Right renal pelvis (tissue), 4 donors: Measurements from ENCODE around the gene FRK. TPM values are rescaled to one million over a fixed set of nuclear protein-coding genes. Genes with fewer than 3 reads are reported as not detected.
"Not testable (repeated sequence)": the region's sequence is repeated elsewhere in the genome, so short reads cannot be mapped to it uniquely, and the experiment has no call there.

Experiments
- DNase-seq, 4 donors: peaks; one replicate each; pipeline ENCODE4 v3.0.0-alpha.2; 2013; ENCODE audit warnings: low read depth in 4 of 4, low spot score in 3 of 4, missing footprints in 1 of 4
- polyA plus RNA-seq, 4 donors: library from polyadenylated mRNA; unstranded; fragments of 120-200 nt; gene quantifications; one replicate each; pipeline ENCODE4 v1.2.1, GENCODE V29; 2013; ENCODE audit not compliant: insufficient read length in 4 of 4

FRK gene
- polyA plus RNA-seq, 4 donors = 4.3 to 6.7 (median 5.8) TPM

DNA sequence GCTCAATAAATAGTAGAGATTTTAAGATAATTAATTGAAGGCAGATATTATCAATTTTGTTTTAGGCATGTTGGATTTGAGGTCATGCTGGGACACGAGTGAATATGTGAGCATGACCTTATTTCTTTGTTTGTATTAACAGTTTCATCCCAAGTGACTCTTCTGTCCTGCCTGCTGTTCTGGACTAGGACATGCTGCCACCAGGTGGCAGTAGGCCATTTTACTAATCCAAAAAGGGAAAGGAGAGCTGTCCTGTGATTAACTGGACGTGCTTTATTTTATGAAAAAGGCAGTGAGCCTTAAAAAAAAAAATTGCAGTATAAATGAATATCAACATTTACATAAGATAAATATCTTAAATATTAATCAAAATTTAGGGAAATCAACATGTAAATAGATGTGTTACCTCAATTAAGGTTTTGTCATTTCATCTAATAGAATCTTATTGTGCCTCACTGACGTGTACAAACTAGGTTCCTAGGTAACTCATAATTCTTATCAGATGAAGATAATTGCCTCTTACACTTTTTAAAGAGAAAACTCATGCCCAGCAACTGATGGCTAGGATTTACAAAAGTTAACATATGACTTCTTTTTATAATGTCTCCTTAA is 49.8 kb downstream of the FRK start:
- peak; percentile 30 to 49 (median 37) for DNase-seq

DNA sequence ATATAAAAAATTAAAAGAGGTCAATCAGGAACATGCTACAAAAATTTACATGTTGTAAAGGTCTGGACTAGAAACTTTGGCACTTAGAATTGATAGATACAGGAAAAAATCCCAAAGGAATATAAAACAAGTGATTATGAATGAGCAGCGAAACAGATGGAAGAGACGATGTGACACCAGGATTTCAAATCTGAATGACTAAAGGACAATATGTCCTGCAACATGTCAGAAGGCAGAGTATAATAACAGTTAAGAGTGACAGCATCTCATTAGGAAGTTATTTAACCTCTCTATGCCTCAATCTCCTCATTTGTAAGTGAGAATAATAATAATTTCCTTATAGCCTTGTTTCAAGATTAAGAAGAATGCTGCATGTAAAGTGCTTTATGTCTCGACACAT is 50.3 kb downstream of the FRK start:
- no peak for DNase-seq

GRCh38 chr6:116008470-116009243 is 52.0 kb downstream of the FRK start:
- DNase-seq = no peak

DNA sequence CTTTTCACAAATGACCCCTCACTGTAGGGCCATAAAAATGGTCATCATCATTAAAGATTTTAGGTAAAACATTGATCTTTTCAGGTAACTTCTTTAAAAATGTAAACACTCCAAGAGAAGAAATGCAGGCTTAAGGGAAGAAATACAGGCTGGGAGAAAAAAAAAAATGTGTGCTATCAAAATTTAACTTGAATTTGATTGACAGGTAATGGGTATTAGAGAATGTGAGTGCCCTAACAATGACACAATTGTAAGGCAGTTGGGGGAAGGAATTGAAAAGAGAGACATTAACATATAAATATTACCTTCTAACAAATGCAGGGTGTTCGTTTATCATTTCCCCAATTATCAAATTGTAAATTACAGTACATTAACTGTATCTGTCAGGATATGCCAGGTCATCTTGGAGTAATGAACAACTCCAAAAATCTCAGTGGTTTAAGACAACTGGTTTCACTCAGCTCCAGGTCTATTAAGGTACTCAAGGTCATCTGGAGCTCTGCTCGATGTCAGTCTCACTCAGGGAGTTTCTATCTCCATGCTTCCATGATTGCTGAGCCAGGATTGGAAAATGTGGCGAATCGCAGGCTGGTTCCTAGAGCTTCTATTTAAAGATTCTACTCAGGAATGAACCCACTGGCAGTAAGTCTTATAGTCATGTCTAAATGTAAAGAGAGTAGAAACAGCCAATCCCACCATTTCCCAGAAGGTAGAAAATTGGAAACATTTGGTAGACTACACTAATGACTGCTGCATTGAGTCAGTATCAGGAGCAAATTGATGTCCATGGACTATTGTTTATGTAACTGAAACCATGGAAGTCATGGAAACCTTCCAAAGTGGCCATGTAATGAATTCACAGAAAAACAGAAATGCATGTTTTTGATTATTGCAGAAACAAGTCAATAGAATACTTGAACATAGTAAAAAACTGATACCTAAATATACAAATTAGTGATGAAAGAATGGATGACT is 55.6 kb downstream of the FRK start:
- no peak for DNase-seq

DNA sequence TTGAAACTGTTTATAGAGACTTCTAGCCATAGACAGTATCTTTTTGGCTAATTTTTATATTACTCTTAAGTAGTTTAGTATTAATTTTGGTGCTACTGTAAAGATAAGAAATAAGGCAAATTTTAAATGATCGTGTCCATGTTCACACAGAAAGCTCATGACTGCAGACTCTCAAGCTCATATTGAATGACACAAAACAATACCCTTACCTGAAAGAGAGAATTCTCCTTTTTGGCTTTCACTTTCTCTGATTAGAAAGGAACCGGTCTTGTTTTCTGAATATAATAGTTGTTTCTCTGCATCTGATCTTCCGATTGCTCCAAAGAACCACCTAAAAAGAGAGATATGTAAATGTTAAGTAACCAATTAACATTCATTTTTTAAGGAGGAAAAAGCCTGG is 57.0 kb downstream of the FRK start:
- no peak for DNase-seq

DNA sequence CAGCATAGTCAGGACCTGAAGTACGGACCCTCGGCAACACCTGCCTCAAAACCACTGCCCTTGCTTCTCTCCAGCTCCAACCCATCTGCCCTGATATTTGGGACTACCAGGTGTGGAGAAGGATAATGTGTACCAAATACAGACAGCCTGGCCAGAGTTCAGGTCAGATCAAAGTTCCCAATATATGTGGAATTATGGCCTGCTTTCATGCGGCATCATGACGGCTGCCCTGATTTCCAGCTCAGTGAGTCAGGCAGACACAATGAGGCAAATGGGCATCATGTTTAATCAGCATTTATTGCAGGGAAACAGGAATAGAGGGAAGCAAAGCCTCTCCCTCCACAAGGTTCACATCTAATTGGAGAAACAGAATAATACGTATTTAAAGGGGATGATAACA is 57.9 kb downstream of the FRK start:
- no peak for DNase-seq

DNA sequence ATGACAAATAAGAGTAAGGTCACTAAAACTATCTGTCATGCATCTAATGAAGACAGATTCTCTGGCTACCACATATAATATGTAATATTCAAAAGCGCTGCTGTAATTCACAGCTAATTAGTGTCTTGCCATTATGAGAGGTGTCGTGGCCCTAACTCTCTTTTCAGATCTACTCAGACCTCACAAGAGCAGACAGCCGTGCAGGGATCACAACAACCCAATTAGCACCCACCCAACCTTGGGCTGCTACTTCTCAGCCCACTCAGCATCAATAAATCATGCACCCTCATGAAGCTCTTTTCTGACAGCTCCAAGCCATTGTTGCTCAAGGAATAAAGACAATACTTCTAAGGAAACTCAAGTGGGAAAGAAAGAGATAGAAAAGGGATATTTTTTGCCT is 61.5 kb downstream of the FRK start:
- no peak for DNase-seq

- no peak for DNase-seq
These were observed 62.6 kb downstream of the FRK start for GRCh38 chr6:115997990-115998585.

- DNase-seq = no peak
These were observed 74.7 kb downstream of the FRK start for GRCh38 chr6:115986026-115986425.

GRCh38 chr6:115984809-115985208 is 75.9 kb downstream of the FRK start:
- DNase-seq = no peak

- no peak for DNase-seq
These were observed 76.7 kb downstream of the FRK start for GRCh38 chr6:115983998-115984397.

GRCh38 chr6:115982453-115982852 is 78.2 kb downstream of the FRK start:
- DNase-seq = no peak

GRCh38 chr6:115977220-115977619 is 83.5 kb downstream of the FRK start:
- no peak for DNase-seq

DNA sequence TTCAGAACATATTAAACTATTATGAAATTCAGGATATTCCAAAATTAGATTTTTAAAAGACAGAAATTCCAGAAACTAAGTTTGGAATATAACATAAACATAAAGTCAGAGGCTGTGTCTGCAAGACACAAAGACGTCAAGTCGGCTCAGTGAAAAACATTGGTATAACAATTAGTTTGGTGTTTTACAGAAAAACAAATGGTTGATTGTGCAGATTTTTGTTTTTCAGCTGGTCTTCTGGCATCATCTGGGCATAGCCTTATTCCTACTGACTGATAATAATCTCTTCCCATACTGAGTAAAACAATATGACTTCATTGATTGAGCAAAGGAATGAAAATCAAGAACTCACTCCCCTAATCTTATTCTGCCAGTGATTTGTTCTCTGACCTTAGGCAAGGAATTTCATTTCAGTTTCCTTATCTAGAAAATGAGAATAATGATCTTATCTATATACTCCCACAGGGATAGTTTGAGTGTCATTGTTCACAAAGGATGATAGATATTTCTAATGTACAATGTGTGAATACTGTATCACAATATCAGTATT is 84.3 kb downstream of the FRK start:
- DNase-seq = no peak

DNA sequence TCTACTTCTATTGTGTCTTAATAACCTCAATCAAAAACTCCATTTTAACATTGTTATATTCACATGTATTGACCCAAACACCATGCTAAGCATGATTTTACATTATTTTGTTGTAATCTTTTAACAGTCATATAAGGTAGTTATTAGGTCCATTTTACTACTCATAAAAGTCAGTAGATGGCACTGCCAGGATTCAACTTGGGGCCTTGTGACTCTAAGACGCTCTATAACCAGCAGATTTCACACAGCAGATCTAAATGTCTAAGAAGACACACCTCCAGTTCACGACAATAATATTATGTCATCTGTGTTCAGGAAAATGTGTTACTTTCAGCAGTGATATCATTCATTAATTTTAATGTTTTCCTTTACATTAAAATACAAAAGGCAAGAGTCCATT is 88.0 kb downstream of the FRK start:
- DNase-seq = no peak

GRCh38 chr6:115971785-115972184 is 88.9 kb downstream of the FRK start:
- DNase-seq = no peak

DNA sequence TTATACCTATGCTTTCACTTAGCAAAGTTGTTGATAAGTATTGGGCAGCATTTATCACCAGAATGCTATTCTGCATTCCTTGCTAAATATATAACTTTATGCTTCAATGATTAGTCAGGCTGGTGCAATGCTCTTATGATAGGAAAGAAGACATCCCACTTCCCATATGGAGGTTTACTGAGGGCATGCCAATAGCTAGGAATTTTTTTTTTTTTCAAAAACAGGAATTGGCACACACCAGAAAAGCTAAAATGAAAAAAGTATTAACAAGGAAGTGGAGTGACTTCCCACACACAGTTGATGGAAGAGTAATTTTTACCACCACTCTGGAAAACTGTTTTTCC is 90.8 kb downstream of the FRK start:
- DNase-seq = no peak

DNA sequence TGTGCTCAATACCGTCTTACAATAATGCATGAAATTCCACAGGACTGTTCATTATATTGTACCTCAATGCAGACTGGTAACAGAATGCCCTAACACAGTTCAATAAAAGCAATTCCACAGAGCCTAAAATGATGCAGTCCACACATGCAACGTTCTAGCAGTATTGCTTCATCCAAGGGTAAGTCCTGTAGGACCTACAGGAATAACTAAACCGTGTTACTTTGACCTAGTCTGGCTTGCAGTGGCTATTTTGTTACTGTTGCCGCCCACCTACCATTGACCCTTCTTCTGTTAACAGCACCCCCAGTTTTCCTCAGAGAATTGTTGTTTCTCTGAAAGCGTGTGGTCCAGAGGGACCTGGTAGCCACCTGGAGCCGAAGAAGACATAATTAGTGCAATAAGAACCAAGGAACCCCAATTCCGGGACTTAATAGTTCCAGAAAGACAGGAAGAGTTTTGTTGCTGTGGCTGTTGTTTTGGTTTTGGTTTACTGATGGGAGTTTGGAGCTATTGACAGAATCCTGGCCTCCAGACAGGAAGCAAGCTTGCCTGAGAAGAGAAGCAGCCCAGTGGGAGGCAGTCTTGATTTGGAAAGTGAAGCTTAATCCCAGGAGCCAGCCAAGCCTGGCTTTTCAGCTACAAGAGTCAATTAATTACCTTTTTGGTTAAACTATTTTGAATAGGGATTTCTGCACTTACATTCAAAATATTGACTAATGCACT is 91.3 kb downstream of the FRK start:
- DNase-seq = no peak

DNA sequence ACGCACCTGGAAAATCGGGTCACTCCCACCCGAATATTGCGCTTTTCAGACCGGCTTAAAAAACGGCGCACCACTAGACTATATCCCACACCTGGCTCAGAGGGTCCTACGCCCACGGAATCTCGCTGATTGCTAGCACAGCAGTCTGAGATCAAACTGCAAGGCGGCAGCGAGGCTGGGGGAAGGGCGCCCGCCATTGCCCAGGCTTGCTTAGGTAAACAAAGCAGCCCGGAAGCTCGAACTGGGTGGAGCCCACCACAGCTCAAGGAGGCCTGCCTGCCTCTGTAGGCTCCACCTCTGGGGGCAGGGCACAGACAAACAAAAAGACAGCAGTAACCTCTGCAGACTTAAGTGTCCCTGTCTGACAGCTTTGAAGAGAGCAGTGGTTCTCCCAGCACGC is 100.4 kb downstream of the FRK start:
- DNase-seq = not testable (repeated sequence)

- DNase-seq = no peak
These were observed 101.7 kb downstream of the FRK start for GRCh38 chr6:115958958-115959357.
